ENCODE results near the gene PIK3R5. TPM values are rescaled to one million over a fixed set of nuclear protein-coding genes. Genes with fewer than 3 reads are reported as not detected.
A peak's percentile ranks its signal among the peaks of the same experiment; 100 is the strongest.
"Not testable (repeated sequence)": the region's sequence is repeated elsewhere in the genome, so short reads cannot be mapped to it uniquely, and the experiment has no call there.

PIK3R5 gene
- total RNA-seq, 2 experiments from 2014 or later, result 0.76 to 1.5 TPM

- no TSS peak for BruUV-seq (replicated peaks)
These were observed 28.8 kb upstream of the PIK3R5 start for GRCh38 chr17:8994319-8994718.

GRCh38 chr17:8991514-8992285 is 26.2 kb upstream of the PIK3R5 start:
- DNase-seq (ENCODE audit: low spot score), result peak; percentile 63
- H3K27ac ChIP-seq (ENCODE audit: low read depth, low read length, poor library complexity, severe bottlenecking), result no peak overlapping the region
- no peaks in the 10 kb centered on the region for H3K9me2 ChIP-seq (ENCODE audit: insufficient read depth, low read length)
- no peaks in the 10 kb centered on the region for H3K36me3 ChIP-seq (ENCODE audit: insufficient read depth, low read length)
- H3K4me3 ChIP-seq (ENCODE audit: low read depth, low read length, poor library complexity, severe bottlenecking), result no peak overlapping the region
- H3K79me2 ChIP-seq (ENCODE audit: insufficient read depth, low read depth, low read length), result no peaks in the 10 kb centered on the region
- no peaks in the 10 kb centered on the region for H4K20me1 ChIP-seq (ENCODE audit: insufficient read depth, low read length)
- no peaks in the 10 kb centered on the region for H3K9me3 ChIP-seq (ENCODE audit: low read length)
- CTCF ChIA-PET (ENCODE audit: unreplicated experiment), result no interaction called here
- no TSS peak for BruUV-seq (replicated peaks)
- TF ChIP-seq EZH2phosphoT487 (IDR thresholded peaks at IDR 0.05; ENCODE audit: borderline replicate concordance, low read depth, low read length), result no peak
- TF ChIP-seq, protein P1, sequence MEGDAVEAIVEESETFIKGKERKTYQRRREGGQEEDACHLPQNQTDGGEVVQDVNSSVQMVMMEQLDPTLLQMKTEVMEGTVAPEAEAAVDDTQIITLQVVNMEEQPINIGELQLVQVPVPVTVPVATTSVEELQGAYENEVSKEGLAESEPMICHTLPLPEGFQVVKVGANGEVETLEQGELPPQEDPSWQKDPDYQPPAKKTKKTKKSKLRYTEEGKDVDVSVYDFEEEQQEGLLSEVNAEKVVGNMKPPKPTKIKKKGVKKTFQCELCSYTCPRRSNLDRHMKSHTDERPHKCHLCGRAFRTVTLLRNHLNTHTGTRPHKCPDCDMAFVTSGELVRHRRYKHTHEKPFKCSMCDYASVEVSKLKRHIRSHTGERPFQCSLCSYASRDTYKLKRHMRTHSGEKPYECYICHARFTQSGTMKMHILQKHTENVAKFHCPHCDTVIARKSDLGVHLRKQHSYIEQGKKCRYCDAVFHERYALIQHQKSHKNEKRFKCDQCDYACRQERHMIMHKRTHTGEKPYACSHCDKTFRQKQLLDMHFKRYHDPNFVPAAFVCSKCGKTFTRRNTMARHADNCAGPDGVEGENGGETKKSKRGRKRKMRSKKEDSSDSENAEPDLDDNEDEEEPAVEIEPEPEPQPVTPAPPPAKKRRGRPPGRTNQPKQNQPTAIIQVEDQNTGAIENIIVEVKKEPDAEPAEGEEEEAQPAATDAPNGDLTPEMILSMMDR (conservative IDR thresholded peaks at IDR 0.05; ENCODE audit: low read length), result peak; percentile 85
- H3K4me2 ChIP-seq (ENCODE audit: low read length), result no peak overlapping the region
- H3K4me1 ChIP-seq (ENCODE audit: insufficient read depth, low read length, poor library complexity, severe bottlenecking), result no peaks in the 10 kb centered on the region
- no peak overlapping the region for H2AFZ ChIP-seq (ENCODE audit: low read length)
- intact Hi-C loops (cut with micrococcal nuclease; ENCODE audit: unreplicated experiment), result loop anchor here (10.0 kb wide), 3 partner anchors 237 to 563 kb away; partner anchors contain the start of gene SPDYE4
- POLR2A ChIA-PET, result no interaction called here

More at GRCh38 chr17:8994319-8994718, 28.8 kb upstream of the PIK3R5 start:
- no peak for TF ChIP-seq EZH2phosphoT487 (IDR thresholded peaks at IDR 0.05; ENCODE audit: borderline replicate concordance, low read depth, low read length)
- TF ChIP-seq, protein P1 (conservative IDR thresholded peaks at IDR 0.05; ENCODE audit: low read length), result peak; percentile 76
- POLR2A ChIA-PET, result no interaction called here
- Histone ChIP-seq H3K4me1 (ENCODE audit: insufficient read depth, low read length, poor library complexity, severe bottlenecking) (no peaks in the 10 kb centered on the region), H3K36me3 (ENCODE audit: insufficient read depth, low read length) (no peaks in the 10 kb centered on the region), H2AFZ (ENCODE audit: low read length) (no peak overlapping the region), H4K20me1 (ENCODE audit: insufficient read depth, low read length) (no peaks in the 10 kb centered on the region), H3K4me3 (ENCODE audit: low read depth, low read length, poor library complexity, severe bottlenecking) (no peak overlapping the region), H3K9me2 (ENCODE audit: insufficient read depth, low read length) (no peaks in the 10 kb centered on the region), H3K9me3 (ENCODE audit: low read length) (no peaks in the 10 kb centered on the region), H3K79me2 (ENCODE audit: insufficient read depth, low read depth, low read length) (no peaks in the 10 kb centered on the region), H3K27ac (ENCODE audit: low read depth, low read length, poor library complexity, severe bottlenecking) (no peak overlapping the region), H3K4me2 (ENCODE audit: low read length) (no peak overlapping the region)
- intact Hi-C loops (cut with micrococcal nuclease; ENCODE audit: unreplicated experiment), result loop anchor here (10.0 kb wide), 3 partner anchors 240 to 560 kb away; partner anchors contain the start of gene SPDYE4
- peak; percentile 45 for DNase-seq (ENCODE audit: low spot score)
- CTCF ChIA-PET (ENCODE audit: unreplicated experiment), result interaction anchor here (0.6 kb wide), 1 partner anchor 72 kb away, joined by 3 read pairs; no protein-coding TSS in a partner anchor

GRCh38 chr17:8988263-8988935 is 22.9 kb upstream of the PIK3R5 start:
- H4K20me1 ChIP-seq (ENCODE audit: insufficient read depth, low read length); BruUV-seq (replicated peaks); intact Hi-C loops (cut with micrococcal nuclease; ENCODE audit: unreplicated experiment); POLR2A ChIA-PET; H3K36me3 ChIP-seq (ENCODE audit: insufficient read depth, low read length); CTCF ChIA-PET (ENCODE audit: unreplicated experiment); H3K4me3 ChIP-seq (ENCODE audit: low read depth, low read length, poor library complexity, severe bottlenecking); H3K9me2 ChIP-seq (ENCODE audit: insufficient read depth, low read length); H3K9me3 ChIP-seq (ENCODE audit: low read length); DNase-seq (ENCODE audit: low spot score); H3K27ac ChIP-seq (ENCODE audit: low read depth, low read length, poor library complexity, severe bottlenecking); H2AFZ ChIP-seq (ENCODE audit: low read length); H3K79me2 ChIP-seq (ENCODE audit: insufficient read depth, low read depth, low read length); H3K4me2 ChIP-seq (ENCODE audit: low read length): not testable (repeated sequence)
- H3K4me1 ChIP-seq (ENCODE audit: insufficient read depth, low read length, poor library complexity, severe bottlenecking), result peaks cover 14% of the 10 kb centered on the region

All from OCI-LY7 (cell line).